DMS53 treated with DMSO at 0.1 percent for 48 hours (cell line): ENCODE data around the gene CD151.

ENCODE experiments used
- DNase-seq: peaks from one replicate; lab custom pipeline; 2025; ENCODE audit not compliant: unreplicated experiment; lab: John Stamatoyannopoulos, UW

CD151 gene

GRCh38 chr11:796565-797295 is 36.0 kb upstream of the CD151 start:
- DNase-seq = no peak

GRCh38 chr11:797296-798092 is 35.3 kb upstream of the CD151 start:
- DNase-seq = peak; percentile 47

GRCh38 chr11:798093-798713 is 34.5 kb upstream of the CD151 start, which contains the start of gene SLC25A22:
TSS of gene SLC25A22 (minus strand) at chr11:798281. CDS start at chr11:795006, 3,275 bp downstream.
- peak; percentile 70 for DNase-seq

- DNase-seq = no peak
Observed at GRCh38 chr11:799641-800316, 33.0 kb upstream of the CD151 start.

- DNase-seq = no peak
Observed at GRCh38 chr11:800473-800872, 32.3 kb upstream of the CD151 start.

- no peak for DNase-seq
Observed at GRCh38 chr11:801097-801780, 31.5 kb upstream of the CD151 start.

GRCh38 chr11:802018-802617 is 30.6 kb upstream of the CD151 start:
- no peak for DNase-seq

- DNase-seq = no peak
Observed at GRCh38 chr11:802693-803466, 29.9 kb upstream of the CD151 start.

- DNase-seq = no peak
Observed at GRCh38 chr11:803467-803742, 29.3 kb upstream of the CD151 start.

- no peak for DNase-seq
Observed at GRCh38 chr11:803770-804598, 28.8 kb upstream of the CD151 start.

- DNase-seq = no peak
Observed at GRCh38 chr11:804599-804964, 28.2 kb upstream of the CD151 start.

- no peak for DNase-seq
Observed at GRCh38 chr11:808427-809286, 24.1 kb upstream of the CD151 start.

GRCh38 chr11:809287-810039 is 23.3 kb upstream of the CD151 start, which contains the start of gene RPLP2:
TSS of gene RPLP2 (plus strand) at chr11:809967. CDS start at chr11:810235, 268 bp downstream.
- DNase-seq = peak; percentile 97

GRCh38 chr11:810040-810567 is 22.6 kb upstream of the CD151 start:
- DNase-seq = no peak

GRCh38 chr11:811446-812245 is 21.1 kb upstream of the CD151 start:
- DNase-seq = no peak

- no peak for DNase-seq
Observed at GRCh38 chr11:812390-812789, 20.4 kb upstream of the CD151 start.
